Naive thymus-derived CD8-positive, alpha-beta T cell (primary cell): ENCODE data around the gene ATG4D. TPM values are rescaled to one million over a fixed set of nuclear protein-coding genes. Genes with fewer than 3 reads are reported as not detected.
A peak's percentile ranks its signal among the peaks of the same experiment; 100 is the strongest.

ENCODE experiments used
- ATAC-seq, 2 donors: fragments of 150-1000 bp; cut with Tn5 transposase in 1 of 2; sonication (Bioruptor Pico), chemical (Tn5 transposase) in 1 of 2; 1 replicate in 1 of 2; 2 replicates in 1 of 2; pipeline ENCODE4 v1.10.0; 2021; ENCODE audit warnings: mild to moderate bottlenecking in 2 of 2, moderate library complexity in 2 of 2
- POLR2A ChIA-PET: fragments of 350-600 bp; sonication (Branson Sonifier 250); formaldehyde crosslinking; loops from one replicate; lab custom pipeline; 2021; ENCODE audit warnings: antibody characterized with exemption; lab: Charles Lee
- DNase-seq, 10 donors: peaks; one replicate each; pipeline versions ENCODE4 v3.0.0 to v3.0.0-alpha.2; 2020 to 2022
- H3K27ac Mint-ChIP-seq, 10 donors: one replicate each; pipeline ENCODE4 v1.8.0; 2020 to 2022; ENCODE audit warnings: mild to moderate bottlenecking in 10 of 10, mixed read lengths in 10 of 10, moderate library complexity in 4 of 10, inconsistent platforms in 1 of 10
- H3K27me3 Mint-ChIP-seq, 5 donors: one replicate each; pipeline ENCODE4 v1.8.0; 2021 to 2022; ENCODE audit warnings: mixed read lengths in 5 of 5
- H3K36me3 Mint-ChIP-seq, 3 donors: one replicate each; pipeline ENCODE4 v1.8.0; 2020 to 2022; ENCODE audit warnings: mixed read lengths in 3 of 3, mild to moderate bottlenecking in 2 of 3, inconsistent platforms in 1 of 3
- H3K4me1 Mint-ChIP-seq, 4 donors: one replicate each; pipeline ENCODE4 v1.8.0; 2021 to 2022; ENCODE audit warnings: mixed read lengths in 4 of 4
- H3K4me3 Mint-ChIP-seq, 10 donors: one replicate each; pipeline ENCODE4 v1.8.0; 2020 to 2022; ENCODE audit warnings: mild to moderate bottlenecking in 10 of 10, mixed read lengths in 10 of 10, moderate library complexity in 6 of 10, inconsistent platforms in 1 of 10
- H3K9me3 Mint-ChIP-seq, 9 donors: one replicate each; pipeline ENCODE4 v1.8.0; 2020 to 2022; ENCODE audit warnings: mixed read lengths in 9 of 9, mild to moderate bottlenecking in 3 of 9, inconsistent platforms in 1 of 9, moderate library complexity in 1 of 9
- polyA plus RNA-seq, 3 donors: library from polyadenylated mRNA; unstranded; fragments of 300-500 nt; fragmentation: Illumina TruSeq; gene quantifications; one replicate each; pipeline ENCODE4 v1.2.3, GENCODE V29; 2021
- total RNA-seq, 8 experiments: library from RNA in 2 of 8; stranded (reverse) in 2 of 8; gene quantifications; one replicate each; pipeline ENCODE4 v1.2.3 and lab custom pipeline; 2021 to 2026

ATG4D gene
- total and polyA plus RNA-seq, 5 experiments from 2014 or later = 9.2 to 53.4 (median 19.3) TPM

DNA sequence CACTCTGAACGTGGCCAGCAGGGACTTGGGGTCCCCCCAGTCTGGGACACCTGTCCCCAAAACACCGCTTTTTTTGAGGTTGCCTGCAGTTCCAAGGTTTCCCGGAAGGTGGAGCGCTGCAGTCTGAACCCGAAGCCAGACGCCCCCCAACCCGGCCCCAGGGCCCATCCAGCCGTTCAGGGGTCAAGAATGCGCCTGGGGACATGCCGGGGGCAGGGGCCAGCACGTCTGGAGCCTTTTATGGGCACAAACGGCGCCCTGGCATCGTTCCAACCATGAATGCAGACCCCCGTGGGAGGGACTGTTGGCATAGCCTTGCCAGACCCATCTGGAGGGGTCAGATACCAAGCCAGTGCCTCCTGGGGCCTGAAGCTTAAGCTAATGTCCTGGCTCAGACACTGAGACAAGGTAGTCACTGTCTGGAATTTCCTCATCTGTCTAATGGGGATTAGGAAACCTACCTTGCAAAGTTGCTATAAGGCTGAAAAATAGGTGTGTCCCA is 33.4 kb upstream of the ATG4D start:
- Mint-ChIP-seq H3K36me3 (no peaks in the 10 kb centered on the region), H3K27ac (peak overlapping the region in 1 of 10 donors; percentile 82), H3K9me3 (no peaks in the 10 kb centered on the region), H3K4me1 (peaks cover 11 to 35% (median 26%) of the 10 kb centered on the region in 4 donors), H3K4me3 (no peak overlapping the region), H3K27me3 (peaks cover 12 to 30% (median 16%) of the 10 kb centered on the region in 5 donors)
- DNase-seq (peak; percentile 34 to 72 (median 61)), ATAC-seq (peak in 1 of 2 donors; percentile 32)
- POLR2A ChIA-PET = no interaction called here

DNA sequence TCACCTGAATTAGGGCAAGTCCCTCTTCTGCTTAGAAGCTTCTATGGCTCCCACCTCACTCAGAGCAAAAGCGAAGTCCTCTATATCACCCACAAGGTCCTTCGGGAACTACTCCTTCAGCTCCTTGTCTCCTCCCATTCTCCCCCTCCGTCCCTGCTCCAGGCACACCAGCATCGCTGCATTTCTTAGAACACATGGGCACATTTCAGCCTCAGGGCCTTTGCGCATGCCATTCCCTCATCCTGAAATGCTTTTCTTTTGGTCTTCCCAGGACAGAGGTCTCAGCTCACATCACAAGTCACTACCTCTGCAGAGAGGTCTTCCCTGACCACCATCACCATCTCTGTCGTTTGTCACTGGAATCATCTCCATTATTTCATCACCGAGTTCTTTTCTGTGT is 30.5 kb upstream of the ATG4D start:
- DNase-seq (no peak), ATAC-seq (no peak)
- H3K4me3 Mint-ChIP-seq = peak overlapping the region in 8 of 10 donors; percentile 19 to 58 (median 37)
- H3K9me3 Mint-ChIP-seq = peaks cover 0 to 3% (median 0%) of the 10 kb centered on the region in 9 donors
- H3K36me3 Mint-ChIP-seq = no peaks in the 10 kb centered on the region
- peaks cover 10 to 45% (median 33%) of the 10 kb centered on the region in 4 donors for H3K4me1 Mint-ChIP-seq
- POLR2A ChIA-PET = interaction anchor here (0.9 kb wide), 1 partner anchor 55 kb away, joined by 3 read pairs; no protein-coding TSS in a partner anchor
- peak overlapping the region in 2 of 10 donors; percentile 52 to 80 for H3K27ac Mint-ChIP-seq
- peaks cover 28 to 52% (median 34%) of the 10 kb centered on the region in 5 donors for H3K27me3 Mint-ChIP-seq

DNA sequence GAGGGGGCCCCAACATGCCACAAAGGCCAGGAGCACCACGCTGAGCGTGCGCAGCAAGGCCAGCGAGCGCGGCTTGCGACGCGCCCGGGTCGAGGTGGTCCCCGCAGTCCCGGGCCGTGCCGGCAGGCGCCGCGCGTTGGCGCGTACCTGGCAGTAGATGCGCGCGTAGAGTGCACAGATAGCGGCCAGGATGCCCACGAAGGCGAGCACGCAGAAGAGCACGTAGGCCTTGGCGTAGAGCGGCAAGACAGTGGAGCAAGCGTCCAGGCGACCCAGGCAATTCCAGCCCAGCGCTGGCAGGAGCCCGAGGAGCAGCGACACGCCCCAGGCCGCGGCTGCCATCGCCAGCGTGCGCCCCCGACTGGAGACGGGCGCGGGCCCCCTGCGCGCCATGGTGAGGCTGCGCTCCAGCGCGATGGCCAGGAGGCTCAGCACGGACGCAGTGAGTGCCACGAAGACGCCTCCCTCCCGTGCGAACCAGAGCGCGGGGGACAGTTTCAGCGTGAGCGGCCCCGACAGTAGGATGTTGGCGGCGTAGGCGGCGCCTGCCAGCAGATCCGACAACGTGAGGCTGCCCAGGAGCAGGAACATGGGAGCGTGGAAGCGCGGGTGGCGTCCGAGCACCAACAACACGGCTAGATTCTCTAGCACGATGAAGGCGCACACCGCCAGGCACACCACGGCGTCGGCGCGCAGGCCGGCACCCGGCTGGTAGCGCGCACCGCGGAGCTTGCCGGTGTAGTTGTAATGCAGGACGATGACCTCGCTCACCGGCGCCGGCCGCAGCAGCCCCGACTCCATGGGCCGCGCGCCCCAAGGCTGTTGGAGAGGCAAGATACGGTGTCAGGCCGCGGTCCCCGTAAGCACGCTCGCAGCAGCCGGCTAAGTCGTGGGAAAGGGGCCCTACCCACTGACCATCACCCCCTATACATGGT is 29.2 kb upstream of the ATG4D start:
- peaks cover 34 to 65% (median 44%) of the 10 kb centered on the region in 5 donors for H3K27me3 Mint-ChIP-seq
- DNase-seq (peak in 8 of 10 donors; percentile 38 to 69 (median 44)), ATAC-seq (peak; percentile 71 to 80)
- peak overlapping the region in 8 of 10 donors; percentile 45 to 89 (median 66) for H3K4me3 Mint-ChIP-seq
- POLR2A ChIA-PET = no interaction called here
- peak overlapping the region in 3 of 10 donors; percentile 69 to 93 (median 78) for H3K27ac Mint-ChIP-seq
- H3K9me3 Mint-ChIP-seq = peaks cover 0 to 3% (median 0%) of the 10 kb centered on the region in 9 donors
- H3K4me1 Mint-ChIP-seq = peaks cover 15 to 49% (median 39%) of the 10 kb centered on the region in 4 donors
- no peaks in the 10 kb centered on the region for H3K36me3 Mint-ChIP-seq

DNA sequence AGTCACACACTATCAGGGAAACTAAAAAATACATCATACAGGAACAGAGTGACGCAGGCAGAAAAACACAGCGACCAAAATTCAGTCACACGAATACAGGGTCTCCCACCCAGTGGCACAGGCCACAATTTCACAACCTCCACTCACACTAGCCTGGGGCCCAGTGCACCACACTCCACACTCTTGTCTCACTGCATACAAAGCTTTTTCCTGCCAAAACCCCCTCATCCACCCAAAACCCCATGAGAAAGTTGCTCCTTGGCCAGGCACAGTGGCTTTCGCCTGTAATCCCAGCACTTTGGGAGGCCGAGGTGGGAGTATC is 27.7 kb upstream of the ATG4D start:
- H3K27me3 Mint-ChIP-seq = peaks cover 34 to 74% (median 47%) of the 10 kb centered on the region in 5 donors
- peak overlapping the region in 4 of 10 donors; percentile 7 to 93 (median 78) for H3K27ac Mint-ChIP-seq
- peak overlapping the region in 9 of 10 donors; percentile 0 to 89 (median 67) for H3K4me3 Mint-ChIP-seq
- no peaks in the 10 kb centered on the region for H3K36me3 Mint-ChIP-seq
- no peak for ATAC-seq
- POLR2A ChIA-PET = interaction anchor here (0.9 kb wide), 1 partner anchor 19 kb away, joined by 4 read pairs; no protein-coding TSS in a partner anchor
- H3K9me3 Mint-ChIP-seq = peaks cover 0 to 3% (median 0%) of the 10 kb centered on the region in 9 donors
- H3K4me1 Mint-ChIP-seq = peaks cover 15 to 49% (median 39%) of the 10 kb centered on the region in 4 donors
- DNase-seq = peak in 1 of 10 donors; percentile 56

DNA sequence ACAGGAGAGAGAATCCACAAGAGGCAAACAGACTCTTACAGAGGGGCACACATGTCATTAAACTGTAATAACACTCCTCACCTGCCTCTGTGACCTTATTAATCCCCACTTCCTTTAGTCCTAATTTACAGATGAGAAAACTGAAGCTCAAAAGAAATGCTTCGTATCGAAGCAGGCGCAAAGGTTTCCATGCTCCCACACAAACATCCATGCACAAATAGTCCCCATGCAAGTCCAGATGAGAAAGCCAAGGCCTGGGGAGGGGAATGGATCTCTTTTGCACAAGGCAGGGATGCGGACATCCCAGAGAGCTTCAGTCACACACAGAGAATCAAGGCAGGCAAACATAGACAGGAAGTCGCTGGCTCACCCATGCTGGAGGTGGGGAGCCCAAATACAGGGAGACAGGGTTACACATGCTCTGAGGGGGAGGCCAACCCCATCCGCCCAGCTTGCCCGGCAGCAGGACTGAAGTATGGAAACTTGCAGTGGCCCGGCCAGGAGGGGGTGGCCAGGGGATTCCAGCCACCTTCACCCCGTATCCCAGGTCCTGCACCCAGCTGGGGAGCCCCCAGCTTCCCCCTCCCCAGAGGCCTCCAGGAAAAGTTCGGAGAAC is 26.9 kb upstream of the ATG4D start:
- peaks cover 15 to 50% (median 39%) of the 10 kb centered on the region in 4 donors for H3K4me1 Mint-ChIP-seq
- ATAC-seq (no peak), DNase-seq (peak in 2 of 10 donors; percentile 25 to 37)
- peaks cover 34 to 74% (median 47%) of the 10 kb centered on the region in 5 donors for H3K27me3 Mint-ChIP-seq
- H3K9me3 Mint-ChIP-seq = peaks cover 0 to 3% (median 0%) of the 10 kb centered on the region in 9 donors
- H3K27ac Mint-ChIP-seq = peak overlapping the region in 5 of 10 donors; percentile 6 to 93 (median 71)
- no peaks in the 10 kb centered on the region for H3K36me3 Mint-ChIP-seq
- POLR2A ChIA-PET = interaction anchor here (0.8 kb wide), 1 partner anchor 24 kb away, joined by 3 read pairs; no protein-coding TSS in a partner anchor
- H3K4me3 Mint-ChIP-seq = peak overlapping the region; percentile 60 to 89 (median 72)

DNA sequence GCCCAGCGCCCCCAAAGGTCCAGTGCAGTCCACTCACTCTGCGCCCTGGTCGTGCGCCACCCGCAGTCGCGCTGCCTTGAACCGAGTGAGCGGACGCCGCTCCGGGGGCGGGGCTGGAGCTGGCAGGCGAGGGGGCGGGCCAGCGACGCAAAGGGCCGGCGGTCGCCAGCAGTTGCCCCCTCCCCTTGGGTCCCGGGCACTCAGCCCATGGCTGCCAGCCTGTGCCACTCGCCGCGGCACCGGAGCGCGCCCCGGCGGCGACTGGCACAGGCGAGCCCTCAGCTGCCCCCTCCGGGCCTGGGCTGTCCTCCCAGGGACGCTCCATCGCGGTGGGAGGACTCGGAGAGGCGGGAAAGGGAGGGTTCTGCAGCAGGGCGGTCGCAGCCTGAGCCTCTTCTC is 26.3 kb upstream of the ATG4D start, which contains the start of gene S1PR5:
S1PR5 (minus strand) TSS at position 87 of the 399 bp plus-strand sequence. CDS start 2,436 bp downstream, outside the sequence.
- Mint-ChIP-seq H3K27ac (peak within 1 kb of the TSS in 7 of 10 donors; percentile 6 to 95 (median 60)), H3K27me3 (peaks cover 34 to 72% (median 47%) of the 10 kb centered on the region in 5 donors), H3K4me3 (peak within 1 kb of the TSS; percentile 70 to 89 (median 78)), H3K36me3 (no peaks in the 10 kb centered on the region), H3K9me3 (peaks cover 0 to 3% (median 0%) of the 10 kb centered on the region in 9 donors), H3K4me1 (peaks cover 15 to 52% (median 39%) of the 10 kb centered on the region in 4 donors)
- POLR2A ChIA-PET = interaction anchor here (0.6 to 0.8 kb wide), 2 partner anchors 24 to 192 kb away, joined by 3 read pairs; no protein-coding TSS in a partner anchor
- ATAC-seq (peak; percentile 22 to 24), DNase-seq (peak in 2 of 10 donors; percentile 16 to 20)

DNA sequence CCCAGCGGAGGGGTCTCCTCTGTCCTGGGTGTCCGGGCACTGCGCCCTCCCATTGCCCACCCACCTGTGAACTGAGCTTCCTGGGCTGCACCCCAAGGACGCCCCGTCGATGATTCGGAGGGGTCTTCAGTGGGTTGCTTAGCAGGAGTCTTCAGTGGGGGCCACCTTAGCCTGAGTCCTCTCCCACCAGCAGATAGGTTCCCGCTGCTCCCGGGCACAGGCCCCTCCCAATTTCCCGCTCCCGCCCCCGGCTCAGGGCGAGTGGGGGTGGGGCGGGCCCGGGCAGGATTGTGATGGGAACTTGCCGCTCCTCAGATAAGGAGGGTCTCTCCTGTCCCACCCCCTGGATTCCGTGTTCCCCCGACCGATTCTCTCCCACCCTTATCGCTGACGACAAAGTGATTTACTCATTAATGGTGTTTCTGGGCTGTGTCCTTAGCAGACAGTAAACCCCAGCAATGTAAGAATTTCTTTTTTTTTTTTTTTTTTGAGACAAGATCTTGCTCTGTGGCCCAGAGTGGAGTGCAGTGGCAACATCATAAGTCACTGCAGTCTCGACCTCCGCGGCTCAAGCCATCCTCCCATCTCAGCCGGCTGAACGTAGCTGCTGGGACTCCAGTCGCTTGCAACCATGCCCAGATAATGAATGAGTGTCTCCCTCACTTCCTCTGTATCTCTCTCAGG is 25.8 kb upstream of the ATG4D start:
- H3K27me3 Mint-ChIP-seq = peaks cover 34 to 67% (median 45%) of the 10 kb centered on the region in 5 donors
- DNase-seq (peak in 2 of 10 donors; percentile 32 to 56), ATAC-seq (peak; percentile 46 to 52)
- H3K9me3 Mint-ChIP-seq = peaks cover 0 to 3% (median 0%) of the 10 kb centered on the region in 9 donors
- peak overlapping the region in 5 of 10 donors; percentile 7 to 95 (median 60) for H3K27ac Mint-ChIP-seq
- H3K4me1 Mint-ChIP-seq = peaks cover 15 to 51% (median 39%) of the 10 kb centered on the region in 4 donors
- POLR2A ChIA-PET = interaction anchor here (0.5 to 0.7 kb wide), 4 partner anchors 105 to 215 kb away, joined by 3 to 4 read pairs (median 4); no protein-coding TSS in a partner anchor
- peak overlapping the region; percentile 70 to 84 (median 76) for H3K4me3 Mint-ChIP-seq
- no peaks in the 10 kb centered on the region for H3K36me3 Mint-ChIP-seq

DNA sequence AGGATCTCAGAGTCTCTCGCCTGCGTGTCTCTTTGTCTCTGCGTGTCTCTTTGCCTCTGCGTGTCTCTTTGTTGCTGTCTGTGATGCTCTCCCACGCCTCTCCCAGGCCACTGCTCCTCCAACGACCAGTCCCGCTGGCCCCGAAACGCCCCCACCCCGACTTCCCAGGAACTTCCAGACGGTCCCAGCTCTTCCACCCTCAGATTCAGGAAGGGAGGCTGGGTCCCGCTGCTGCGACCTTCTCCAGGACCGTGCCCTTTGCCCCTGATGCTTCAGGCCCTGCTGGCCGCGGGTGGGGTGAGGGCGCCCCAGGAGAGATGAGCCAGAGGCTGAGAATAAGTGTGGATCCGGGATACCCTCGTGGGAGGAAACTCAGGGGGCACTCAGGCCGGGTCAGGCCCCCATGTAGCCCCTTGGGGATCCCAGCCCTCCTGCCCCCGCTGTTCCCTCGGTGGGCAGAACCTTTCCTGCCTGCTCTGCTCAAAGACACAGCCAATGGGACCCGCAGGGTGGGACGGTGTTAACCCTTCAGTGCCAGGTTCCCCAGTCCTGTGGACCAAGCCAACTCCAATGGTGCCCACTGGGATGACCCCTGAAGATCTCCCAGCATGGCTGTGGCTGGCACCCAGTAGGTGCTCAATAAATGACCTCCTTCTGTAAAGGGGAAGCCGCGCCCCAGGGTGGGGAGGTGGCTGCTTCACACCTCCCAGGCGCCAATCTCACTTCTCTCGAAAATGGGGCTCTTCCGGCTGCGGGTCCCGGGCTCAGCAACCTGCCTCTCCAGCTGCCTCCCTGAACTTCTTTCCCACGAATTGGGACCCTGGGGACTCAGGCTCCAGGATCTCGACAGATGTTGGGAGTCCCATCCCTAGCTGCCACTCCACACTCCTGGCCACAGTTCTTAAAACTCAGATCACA is 25.0 kb upstream of the ATG4D start:
- peak in 1 of 2 donors; percentile 6 for ATAC-seq
- Mint-ChIP-seq H3K36me3 (no peaks in the 10 kb centered on the region), H3K4me1 (peaks cover 13 to 43% (median 34%) of the 10 kb centered on the region in 4 donors), H3K4me3 (peak overlapping the region; percentile 70 to 84 (median 76)), H3K9me3 (peaks cover 0 to 3% (median 0%) of the 10 kb centered on the region in 9 donors), H3K27me3 (peaks cover 27 to 59% (median 37%) of the 10 kb centered on the region in 5 donors), H3K27ac (peak overlapping the region in 6 of 10 donors; percentile 7 to 95 (median 67))
- POLR2A ChIA-PET = interaction anchor here (0.5 to 0.7 kb wide), 4 partner anchors 53 to 214 kb away, joined by 3 to 4 read pairs (median 4); no protein-coding TSS in a partner anchor
- DNase-seq = peak in 2 of 10 donors; percentile 14 to 65

DNA sequence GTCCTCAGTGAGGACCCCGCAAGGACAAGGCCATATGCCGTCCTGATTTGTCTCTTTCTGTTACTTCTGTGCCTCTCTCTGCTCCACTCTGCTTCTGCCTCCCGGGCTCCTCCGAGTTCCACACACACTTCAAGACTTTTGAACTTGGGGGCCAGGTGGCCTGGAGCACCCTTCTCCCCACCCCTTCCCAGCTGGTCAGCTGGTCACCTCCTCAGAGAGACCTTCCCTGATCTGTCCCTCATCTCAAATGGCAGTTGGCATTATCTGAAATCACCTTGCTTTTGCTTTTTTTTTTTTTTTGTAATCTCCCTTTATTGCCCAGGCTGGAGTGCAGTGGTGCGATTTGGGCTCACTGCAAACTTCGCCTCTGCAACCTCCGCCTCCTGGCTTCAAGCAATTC is 24.3 kb upstream of the ATG4D start:
- ATAC-seq (no peak), DNase-seq (peak in 1 of 10 donors; percentile 15)
- peak overlapping the region in 8 of 10 donors; percentile 18 to 84 (median 70) for H3K4me3 Mint-ChIP-seq
- no peaks in the 10 kb centered on the region for H3K36me3 Mint-ChIP-seq
- H3K27me3 Mint-ChIP-seq = peaks cover 25 to 52% (median 35%) of the 10 kb centered on the region in 5 donors
- peak overlapping the region in 5 of 10 donors; percentile 25 to 95 (median 74) for H3K27ac Mint-ChIP-seq
- H3K4me1 Mint-ChIP-seq = peaks cover 11 to 41% (median 29%) of the 10 kb centered on the region in 4 donors
- peaks cover 0 to 3% (median 0%) of the 10 kb centered on the region in 9 donors for H3K9me3 Mint-ChIP-seq
- POLR2A ChIA-PET = interaction anchor here (0.6 kb wide), 1 partner anchor 52 kb away, joined by 4 read pairs; no protein-coding TSS in a partner anchor

DNA sequence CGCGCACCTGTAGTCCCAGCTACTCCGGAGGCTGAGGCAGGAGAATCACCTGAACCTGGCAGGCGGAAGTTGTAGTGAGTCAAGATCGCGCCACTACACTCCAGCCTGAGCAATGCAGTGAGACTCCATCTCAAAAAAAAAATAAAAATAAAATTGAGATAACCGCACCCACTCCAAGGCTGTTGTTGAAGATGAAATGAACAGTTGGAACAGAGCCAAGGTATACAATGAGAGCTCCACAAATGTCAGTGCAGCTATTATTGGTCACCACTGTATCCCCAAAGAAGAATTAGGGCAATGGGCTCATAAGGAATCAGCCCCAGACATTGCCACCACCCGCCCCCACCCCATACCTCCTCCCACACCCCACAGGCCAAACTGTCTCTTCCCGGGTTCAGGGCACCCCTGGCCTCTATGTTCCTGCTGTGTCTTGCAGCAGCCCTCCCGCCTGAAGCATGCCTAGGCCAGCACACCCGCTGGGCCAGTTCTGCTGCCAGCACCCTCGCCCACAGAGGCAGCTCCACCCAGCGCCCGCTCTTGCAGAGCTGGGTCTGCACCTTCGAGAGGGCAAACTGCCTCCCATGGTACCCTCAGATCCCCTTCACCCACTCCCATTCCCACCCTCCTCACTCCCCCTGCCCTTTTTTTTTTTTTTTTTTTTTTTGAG is 22.9 kb upstream of the ATG4D start:
- peaks cover 11 to 38% (median 25%) of the 10 kb centered on the region in 4 donors for H3K4me1 Mint-ChIP-seq

More for the DNA sequence above, 22.9 kb upstream of the ATG4D start:
- no peak for DNase-seq
- POLR2A ChIA-PET = no interaction called here
- Mint-ChIP-seq H3K9me3 (peaks cover 0 to 2% (median 0%) of the 10 kb centered on the region in 9 donors), H3K4me3 (peak overlapping the region in 1 of 10 donors; percentile 26), H3K27ac (peak overlapping the region in 2 of 10 donors; percentile 34 to 74), H3K27me3 (peaks cover 21 to 40% (median 28%) of the 10 kb centered on the region in 5 donors), H3K36me3 (no peaks in the 10 kb centered on the region)
- no peak for ATAC-seq
